ENCODE data around the gene TMCC1. TPM values are rescaled to one million over a fixed set of nuclear protein-coding genes. Genes with fewer than 3 reads are reported as not detected.

The TMCC1 gene
- total and polyA plus RNA-seq, 4 donors = 10.2 to 60.0 (median 11.0) TPM

GRCh38 chr3:129829640-129830039 lies 63.9 kb downstream of the TMCC1 start:
- DNase-seq (ENCODE audit: low spot score) = no peak
- no peak overlapping the region for H3K9ac ChIP-seq (ENCODE audit: low read depth in 1 of 2, low read length in 2 of 2)
- H3K27me3 ChIP-seq (ENCODE audit: control insufficient read depth in 4 of 4, insufficient read depth in 4 of 4, low read length in 3 of 4) = no peaks in the 10 kb centered on the region
- peaks cover 0 to 5% (median 2%) of the 10 kb centered on the region in 4 donors for H3K4me1 ChIP-seq (ENCODE audit: control insufficient read depth in 4 of 4, insufficient read depth in 4 of 4, low read length in 3 of 4)
- H3K27ac ChIP-seq (ENCODE audit: low read depth in 1 of 2, low read length in 2 of 2) = no peak overlapping the region
- no peak overlapping the region for H3K4me3 ChIP-seq (ENCODE audit: low read depth in 1 of 3, low read length in 3 of 3)
- no peak for TF ChIP-seq NR2F2 (IDR thresholded peaks at IDR 0.05)
- no peak for TF ChIP-seq SP1 (IDR thresholded peaks at IDR 0.05)
- TF ChIP-seq CTCF (IDR thresholded peaks at IDR 0.05; ENCODE audit: low read depth, low read length, missing input control) = peak; percentile 80
- TF ChIP-seq RAD21 (IDR thresholded peaks at IDR 0.05) = peak; percentile 95 to 96
- peak in 1 of 2 donors; percentile 36 for TF ChIP-seq RXRA (IDR thresholded peaks at IDR 0.05)
- no peak for TF ChIP-seq ZBTB33 (IDR thresholded peaks at IDR 0.05)
- no peak for TF ChIP-seq GABPA (IDR thresholded peaks at IDR 0.05 in 1 of 2, conservative IDR thresholded peaks at IDR 0.05 in 1 of 2)
- H3K9me3 ChIP-seq (ENCODE audit: control insufficient read depth in 4 of 4, low read length in 3 of 4) = no peaks in the 10 kb centered on the region
- H3K36me3 ChIP-seq (ENCODE audit: control insufficient read depth in 4 of 4, insufficient read depth in 3 of 4, low read depth in 1 of 4, low read length in 3 of 4) = no peaks in the 10 kb centered on the region

GRCh38 chr3:129827765-129828164 lies 65.7 kb downstream of the TMCC1 start:
- peaks cover 1 to 12% (median 5%) of the 10 kb centered on the region in 4 donors for H3K4me1 ChIP-seq (ENCODE audit: control insufficient read depth in 4 of 4, insufficient read depth in 4 of 4, low read length in 3 of 4)
- no peak overlapping the region for H3K4me3 ChIP-seq (ENCODE audit: low read depth in 1 of 3, low read length in 3 of 3)
- H3K36me3 ChIP-seq (ENCODE audit: control insufficient read depth in 4 of 4, insufficient read depth in 3 of 4, low read depth in 1 of 4, low read length in 3 of 4) = no peaks in the 10 kb centered on the region
- H3K27me3 ChIP-seq (ENCODE audit: control insufficient read depth in 4 of 4, insufficient read depth in 4 of 4, low read length in 3 of 4) = no peaks in the 10 kb centered on the region
- 78% methylated on average over 7 of the region's 7 CpGs for WGBS
- no peaks in the 10 kb centered on the region for H3K9me3 ChIP-seq (ENCODE audit: control insufficient read depth in 4 of 4, low read length in 3 of 4)
- TF ChIP-seq YY1 (IDR thresholded peaks at IDR 0.05) = no peak
- TF ChIP-seq RXRA (IDR thresholded peaks at IDR 0.05) = no peak
- no peak for TF ChIP-seq EGR1 (IDR thresholded peaks at IDR 0.05; ENCODE audit: low read depth in 2 of 2)
- no peak for TF ChIP-seq RAD21 (IDR thresholded peaks at IDR 0.05)
- no peak for TF ChIP-seq REST (IDR thresholded peaks at IDR 0.05)
- no peak for TF ChIP-seq ZBTB33 (IDR thresholded peaks at IDR 0.05)
- TF ChIP-seq ATF3 (IDR thresholded peaks at IDR 0.05) = no peak
- H3K27ac ChIP-seq (ENCODE audit: low read depth in 1 of 2, low read length in 2 of 2) = no peak overlapping the region
- no peak for DNase-seq (ENCODE audit: low spot score)
- H3K9ac ChIP-seq (ENCODE audit: low read depth in 1 of 2, low read length in 2 of 2) = no peak overlapping the region

Data from liver (tissue), 9 donors.